ENCODE results near the gene KIF25.
"Not testable (repeated sequence)": the region's sequence is repeated elsewhere in the genome, so short reads cannot be mapped to it uniquely, and the experiment has no call there.

Gene KIF25

DNA sequence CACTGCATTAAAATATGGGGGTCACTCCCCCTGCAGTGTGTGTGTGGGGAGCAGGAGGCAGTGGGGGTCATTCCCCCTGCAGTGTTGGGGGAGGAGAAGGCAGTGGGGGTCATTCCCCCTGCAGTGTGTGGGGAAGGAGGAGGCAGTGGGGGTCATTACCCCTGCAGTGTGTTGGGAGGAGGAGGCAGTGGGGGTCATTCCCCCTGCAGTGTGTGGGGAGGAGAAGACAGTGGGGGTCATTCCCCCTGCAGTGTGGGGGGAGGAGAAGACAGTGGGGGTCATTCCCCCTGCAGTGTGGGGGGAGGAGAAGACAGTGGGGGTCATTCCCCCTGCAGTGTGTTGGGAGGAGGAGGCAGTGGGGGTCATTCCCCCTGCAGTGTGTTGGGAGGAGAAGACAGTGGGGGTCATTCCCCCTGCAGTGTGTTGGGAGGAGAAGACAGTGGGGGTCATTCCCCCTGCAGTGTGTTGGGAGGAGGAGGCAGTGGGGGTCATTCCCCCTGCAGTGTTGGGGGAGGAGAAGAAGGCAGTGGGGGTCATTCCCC lies 21.3 kb upstream of the KIF25 start:
- not testable (repeated sequence) for DNase-seq

GRCh38 chr6:167976708-167977107 lies 20.8 kb upstream of the KIF25 start:
- no peak for DNase-seq

DNA sequence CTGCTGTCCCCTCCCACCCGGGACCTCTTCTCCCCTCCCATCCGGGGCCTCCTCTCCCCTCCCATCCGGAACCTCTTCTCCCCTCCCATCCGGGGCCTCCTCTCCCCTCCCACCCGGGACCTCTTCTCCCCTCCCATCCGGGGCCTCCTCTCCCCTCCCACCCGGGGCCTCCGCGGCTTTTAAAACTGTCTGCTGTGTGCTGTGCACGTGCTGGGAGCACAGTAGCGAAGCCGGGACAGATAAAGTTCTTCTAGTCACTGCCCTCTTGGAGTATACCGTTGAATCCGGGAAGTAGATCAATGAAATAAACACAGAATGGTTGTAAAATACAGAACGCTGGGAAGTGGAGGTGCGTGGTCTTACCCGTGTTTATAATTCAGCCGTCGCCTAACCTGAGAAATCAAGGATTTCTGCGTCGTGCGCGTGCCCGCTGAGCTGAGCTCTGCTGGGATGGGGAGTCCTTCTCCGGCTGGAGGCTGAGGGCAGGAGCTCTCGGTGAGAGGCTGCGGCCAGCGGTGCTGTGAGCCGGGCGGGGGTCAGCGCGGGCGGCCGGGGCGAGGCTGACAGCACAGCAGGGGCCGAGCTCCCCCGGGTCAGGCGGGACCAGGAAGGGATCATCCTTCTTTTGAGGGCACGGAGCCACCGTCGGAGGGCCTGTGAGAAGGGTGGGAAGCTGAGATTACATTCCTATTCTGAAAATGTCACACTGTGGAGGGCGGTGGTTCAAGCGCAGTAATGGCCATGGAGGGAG lies 19.6 kb upstream of the KIF25 start:
- no peak for DNase-seq

GRCh38 chr6:167978607-167979006 lies 18.9 kb upstream of the KIF25 start:
- no peak for DNase-seq

DNA sequence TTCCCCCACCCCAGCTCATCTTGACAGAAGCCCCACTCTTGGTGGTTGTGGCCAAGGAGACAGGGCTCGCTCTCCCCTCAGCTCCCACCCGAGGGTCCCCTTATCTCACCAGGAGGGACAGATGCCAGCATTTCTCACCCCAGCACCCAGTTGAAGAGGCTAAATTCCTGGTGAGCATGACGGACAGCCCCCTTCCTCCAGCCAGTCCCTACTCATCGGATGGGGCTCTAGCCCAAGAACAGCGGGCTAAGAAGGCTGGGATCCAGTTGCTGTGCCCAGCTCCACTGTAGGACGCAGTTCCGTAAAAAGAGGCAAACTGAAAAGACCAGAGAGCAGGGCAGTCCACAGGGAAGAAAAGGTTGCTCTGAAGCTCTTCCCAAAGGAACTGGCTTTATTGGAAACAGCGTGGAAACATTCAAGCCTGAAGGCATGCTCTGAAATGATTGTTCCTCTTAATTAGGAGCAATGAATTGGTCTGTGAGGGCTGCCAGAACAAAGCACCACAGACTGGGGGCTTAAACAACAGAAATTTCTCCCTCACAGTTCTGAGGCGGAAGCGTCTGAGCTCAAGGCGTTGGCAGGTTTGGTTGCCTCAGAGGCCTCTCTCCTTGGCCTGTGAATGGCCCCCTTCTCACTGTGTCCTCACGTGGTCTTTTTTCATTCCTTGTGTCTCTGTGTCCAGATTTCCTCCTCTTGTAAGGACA lies 17.9 kb upstream of the KIF25 start:
- no peak for DNase-seq

- no peak for DNase-seq
These were observed 16.4 kb upstream of the KIF25 start for GRCh38 chr6:167980911-167981580.

- no peak for DNase-seq
These were observed 15.5 kb upstream of the KIF25 start for GRCh38 chr6:167981916-167982462.

- DNase-seq = no peak
These were observed 13.2 kb upstream of the KIF25 start for GRCh38 chr6:167984144-167984719.

DNA sequence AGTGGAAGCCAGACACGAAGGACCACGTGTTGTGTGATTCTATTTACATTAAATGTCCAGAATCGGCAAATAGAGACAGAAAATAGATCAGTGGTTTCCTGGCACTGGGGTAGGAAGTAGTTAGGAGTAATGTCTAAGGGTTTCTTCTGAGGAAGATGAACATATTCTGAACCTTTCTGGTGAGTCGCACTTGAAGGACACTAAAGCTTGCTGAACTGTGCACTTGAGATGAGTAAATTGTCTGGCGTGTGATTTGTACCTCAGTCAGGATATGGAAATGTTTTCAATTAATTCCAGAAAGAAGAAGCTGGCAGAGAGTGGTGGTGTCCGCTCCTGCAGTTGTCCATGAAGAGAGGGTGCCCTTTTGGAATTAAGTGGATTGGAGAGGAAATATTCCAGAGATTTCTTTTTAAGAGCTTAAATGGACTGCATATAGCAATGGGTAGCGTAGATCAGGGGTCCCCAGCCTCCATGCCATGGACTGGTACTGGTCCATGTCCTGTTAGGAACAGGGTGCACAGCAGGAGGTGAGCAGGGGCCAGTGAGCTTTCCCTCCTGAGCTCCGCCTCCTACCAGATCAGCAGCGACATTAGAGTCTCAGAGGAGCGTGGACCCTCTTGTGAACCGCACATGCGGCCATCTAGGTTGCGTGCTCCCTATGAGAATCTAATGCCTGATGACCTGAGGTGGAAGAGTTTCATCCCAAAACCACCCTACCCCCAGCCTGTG lies 12.4 kb upstream of the KIF25 start:
- DNase-seq = no peak

GRCh38 chr6:167985911-167986595 lies 11.4 kb upstream of the KIF25 start:
- no peak for DNase-seq

- DNase-seq = no peak
These were observed 9.9 kb upstream of the KIF25 start for GRCh38 chr6:167987396-167988153.

GRCh38 chr6:167988154-167988495 lies 9.3 kb upstream of the KIF25 start:
- no peak for DNase-seq

GRCh38 chr6:167988945-167989841 lies 8.3 kb upstream of the KIF25 start:
- DNase-seq = no peak

GRCh38 chr6:167990016-167990945 lies 7.2 kb upstream of the KIF25 start:
- DNase-seq = no peak

GRCh38 chr6:167993169-167993568 lies 4.3 kb upstream of the KIF25 start:
- DNase-seq = no peak

DNA sequence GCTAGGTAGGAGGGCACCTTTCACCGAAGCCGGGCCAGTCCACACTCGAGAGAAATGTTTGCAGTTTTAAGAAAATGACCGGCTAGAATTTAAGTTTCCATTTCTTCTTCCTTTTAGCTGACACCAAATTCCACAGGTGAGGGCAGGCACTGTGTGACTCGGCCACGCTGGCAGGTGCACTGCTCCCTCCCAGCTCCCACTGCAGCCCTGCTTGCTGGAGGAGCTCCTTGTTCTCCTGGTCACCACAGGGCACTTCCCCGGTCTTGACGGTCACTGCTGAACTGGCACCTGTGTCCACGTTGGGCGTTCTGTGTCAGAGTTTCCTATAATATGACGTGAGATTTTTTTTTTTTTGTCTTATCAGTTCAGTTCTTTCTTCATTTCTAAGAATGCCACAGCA lies 3.6 kb upstream of the KIF25 start:
- DNase-seq = no peak

DNA sequence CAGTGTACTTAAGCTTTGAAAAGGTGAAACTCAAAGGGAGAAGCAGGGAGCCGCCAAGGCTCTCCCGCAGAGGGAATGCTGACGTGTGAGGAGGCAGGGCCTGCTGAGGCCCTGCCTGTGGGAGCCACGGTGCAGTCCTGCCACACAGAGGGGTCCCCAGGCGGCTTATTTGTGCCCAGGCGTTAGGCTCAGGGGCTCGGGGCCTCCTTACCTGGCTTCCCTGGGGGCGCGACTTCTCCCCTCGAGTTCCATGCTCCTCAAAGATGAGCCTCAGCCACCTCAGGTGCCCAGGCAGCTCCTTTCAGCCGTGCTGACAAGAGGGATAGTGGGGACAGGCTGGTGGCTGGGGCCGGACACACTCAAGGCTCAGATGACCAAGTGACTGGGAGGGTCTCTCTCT lies 2.2 kb upstream of the KIF25 start:
- no peak for DNase-seq

DNA sequence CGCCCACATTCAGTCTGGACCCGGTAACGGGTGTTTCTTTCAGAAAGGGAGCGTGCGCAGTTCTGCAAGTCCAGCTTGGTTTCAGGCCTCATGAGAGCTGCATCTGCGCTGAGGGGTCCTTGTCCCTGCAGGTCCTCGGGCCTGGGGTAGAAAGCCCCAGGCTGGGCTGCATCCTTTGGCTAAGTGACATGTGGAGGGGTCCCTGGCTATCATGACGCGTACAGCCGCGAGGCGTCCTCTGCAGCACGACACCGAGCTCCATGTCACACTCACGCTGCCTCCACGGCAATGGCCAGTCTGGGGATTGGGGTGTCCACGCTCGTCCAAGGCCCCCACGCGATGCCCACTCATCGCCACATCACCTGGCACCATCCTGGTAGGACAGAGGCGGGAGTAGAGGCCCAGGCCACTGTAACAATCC lies 1.7 kb upstream of the KIF25 start:
- no peak for DNase-seq
